OCI-LY3 (cell line): ENCODE results near the gene AXIN2.

Experiments used
- H2AFZ ChIP-seq: fragments of 200-600, 300-600 bp; shearing (Covaris generic); 2 replicates; pipeline ENCODE4 v1.6.0; 2014; ENCODE audit warnings: antibody characterized with exemption, low read depth, low read length
- H3K27ac ChIP-seq: fragments of 200-600, 300-600 bp; sonication (generic); 2 replicates; pipeline ENCODE4 v1.5.1; 2014; ENCODE audit warnings: mild to moderate bottlenecking, low read length, moderate library complexity, mixed read lengths
- H3K27me3 ChIP-seq: fragments of 200-600, 300-600 bp; sonication (generic); 2 replicates; pipeline ENCODE4 v1.6.1; 2014; ENCODE audit warnings: low read depth, low read length, mixed read lengths
- H3K36me3 ChIP-seq: fragments of 200-600, 300-600 bp; sonication (generic); replicated peaks from 2 replicates; pipeline ENCODE3; 2014; ENCODE audit warnings: low read depth, low read length, mixed read lengths
- H3K4me1 ChIP-seq: fragments of 300-600, 200-600 bp; sonication (generic); 2 replicates; pipeline ENCODE4 v1.6.1; 2014; ENCODE audit warnings: low read length, mixed read lengths
- H3K4me2 ChIP-seq: fragments of 200-600, 300-600 bp; sonication (generic); 2 replicates; pipeline ENCODE4 v1.6.1; 2014; ENCODE audit warnings: low read length, mixed read lengths
- H3K4me3 ChIP-seq: fragments of 300-600, 200-600 bp; sonication (generic); 2 replicates; pipeline ENCODE4 v1.5.1; 2014; ENCODE audit warnings: antibody characterized with exemption, mild to moderate bottlenecking, low read length, moderate library complexity
- H3K79me2 ChIP-seq: fragments of 300-600, 200-600 bp; shearing (Covaris generic); 2 replicates; pipeline ENCODE4 v1.6.1; 2014; ENCODE audit warnings: mild to moderate bottlenecking, low read length, mixed read lengths
- H3K9ac ChIP-seq: fragments of 300-600, 200-600 bp; shearing (Covaris generic); 2 replicates; pipeline ENCODE4 v1.6.0; 2014; ENCODE audit warnings: mild to moderate bottlenecking, low read length, moderate library complexity
- H3K9me3 ChIP-seq: fragments of 200-600, 300-600 bp; shearing (Covaris generic); 2 replicates; pipeline ENCODE4 v1.6.1; 2014; ENCODE audit warnings: low read length, mixed read lengths; ENCODE audit not compliant: insufficient read depth
- H4K20me1 ChIP-seq: fragments of 200-600, 300-600 bp; sonication (generic); 2 replicates; pipeline ENCODE4 v1.6.1; 2016; ENCODE audit warnings: low read length, mixed read lengths; ENCODE audit not compliant: insufficient read depth
- EZH2phosphoT487 ChIP-seq: fragments of 200-600 bp; shearing (Covaris generic); IDR thresholded peaks from 2 replicates; pipeline ENCODE4 v1.6.1; 2018; ENCODE audit warnings: antibody characterized with exemption, mixed run types, low read depth
- TF ChIP-seq, protein P1 (sequence below): fragments of 200-600, 300-600 bp; sonication (generic); IDR thresholded peaks from 2 replicates; pipeline ENCODE4 v1.5.1; 2014; ENCODE audit warnings: antibody characterized with exemption, low read length, low read depth

Gene AXIN2

GRCh38 chr17:65483438-65483837 lies 78.0 kb downstream of the AXIN2 start:
- Histone ChIP-seq H3K79me2 (no peaks in the 10 kb centered on the region), H3K9ac (no peak overlapping the region), H4K20me1 (no peaks in the 10 kb centered on the region), H3K4me1 (no peaks in the 10 kb centered on the region), H3K4me2 (no peak overlapping the region), H3K4me3 (no peak overlapping the region), H3K27me3 (no peaks in the 10 kb centered on the region), H3K36me3 (no peaks in the 10 kb centered on the region), H2AFZ (no peak overlapping the region), H3K27ac (no peak overlapping the region), H3K9me3 (no peaks in the 10 kb centered on the region)
- no peak for TF ChIP-seq EZH2phosphoT487
- TF ChIP-seq, protein P1, sequence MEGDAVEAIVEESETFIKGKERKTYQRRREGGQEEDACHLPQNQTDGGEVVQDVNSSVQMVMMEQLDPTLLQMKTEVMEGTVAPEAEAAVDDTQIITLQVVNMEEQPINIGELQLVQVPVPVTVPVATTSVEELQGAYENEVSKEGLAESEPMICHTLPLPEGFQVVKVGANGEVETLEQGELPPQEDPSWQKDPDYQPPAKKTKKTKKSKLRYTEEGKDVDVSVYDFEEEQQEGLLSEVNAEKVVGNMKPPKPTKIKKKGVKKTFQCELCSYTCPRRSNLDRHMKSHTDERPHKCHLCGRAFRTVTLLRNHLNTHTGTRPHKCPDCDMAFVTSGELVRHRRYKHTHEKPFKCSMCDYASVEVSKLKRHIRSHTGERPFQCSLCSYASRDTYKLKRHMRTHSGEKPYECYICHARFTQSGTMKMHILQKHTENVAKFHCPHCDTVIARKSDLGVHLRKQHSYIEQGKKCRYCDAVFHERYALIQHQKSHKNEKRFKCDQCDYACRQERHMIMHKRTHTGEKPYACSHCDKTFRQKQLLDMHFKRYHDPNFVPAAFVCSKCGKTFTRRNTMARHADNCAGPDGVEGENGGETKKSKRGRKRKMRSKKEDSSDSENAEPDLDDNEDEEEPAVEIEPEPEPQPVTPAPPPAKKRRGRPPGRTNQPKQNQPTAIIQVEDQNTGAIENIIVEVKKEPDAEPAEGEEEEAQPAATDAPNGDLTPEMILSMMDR, result no peak

DNA sequence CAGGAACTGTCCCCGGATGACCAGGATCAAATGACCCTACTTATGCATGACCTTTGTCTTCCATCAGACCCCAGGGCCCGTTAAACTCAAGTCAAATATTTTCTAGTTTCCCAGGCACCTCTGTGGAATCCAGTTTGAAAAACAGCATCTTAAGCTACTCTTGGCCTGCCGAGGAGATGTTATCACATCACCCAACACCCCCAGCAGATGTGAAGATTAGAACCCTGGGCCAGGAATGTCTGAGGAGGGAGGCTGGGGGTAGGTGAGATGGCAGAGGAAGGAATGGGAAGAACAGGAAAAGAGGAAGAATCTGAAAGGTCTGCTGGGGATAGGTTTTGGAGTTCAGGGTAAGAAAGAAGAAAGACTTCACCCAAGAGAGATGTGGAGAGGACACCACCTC lies 79.2 kb downstream of the AXIN2 start:
- no peak overlapping the region for H3K4me2 ChIP-seq
- H3K4me3 ChIP-seq, result no peak overlapping the region
- no peaks in the 10 kb centered on the region for H3K27me3 ChIP-seq
- H3K4me1 ChIP-seq, result no peaks in the 10 kb centered on the region
- no peaks in the 10 kb centered on the region for H3K79me2 ChIP-seq
- H2AFZ ChIP-seq, result no peak overlapping the region
- no peaks in the 10 kb centered on the region for H3K36me3 ChIP-seq
- no peak overlapping the region for H3K27ac ChIP-seq
- H3K9me3 ChIP-seq, result no peaks in the 10 kb centered on the region
- TF ChIP-seq, protein P1, result no peak
- no peak for TF ChIP-seq EZH2phosphoT487
- H4K20me1 ChIP-seq, result no peaks in the 10 kb centered on the region
- no peak overlapping the region for H3K9ac ChIP-seq

DNA sequence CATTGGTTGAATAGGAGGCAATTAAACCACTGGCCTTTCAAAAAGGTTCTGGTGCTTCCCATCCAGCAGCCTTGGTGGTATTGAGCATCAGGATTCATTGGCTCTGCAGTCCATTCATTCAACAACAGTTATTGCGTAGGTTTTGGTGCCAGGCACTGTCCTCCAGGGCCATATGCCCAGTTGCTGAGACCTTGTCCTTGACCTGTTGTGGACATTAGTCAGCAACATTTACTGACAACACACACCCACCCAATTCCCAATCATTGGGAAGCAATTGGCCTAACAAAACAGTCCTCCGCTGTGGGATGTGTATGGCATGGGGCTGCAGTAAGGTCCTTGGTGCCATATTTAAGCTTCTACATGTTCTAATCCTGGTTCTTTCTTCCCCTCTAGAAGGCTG lies 82.2 kb downstream of the AXIN2 start:
- H3K36me3 ChIP-seq, result no peaks in the 10 kb centered on the region
- no peak overlapping the region for H3K27ac ChIP-seq
- no peak overlapping the region for H2AFZ ChIP-seq
- no peaks in the 10 kb centered on the region for H3K4me1 ChIP-seq
- no peaks in the 10 kb centered on the region for H3K9me3 ChIP-seq
- TF ChIP-seq, protein P1, result no peak
- TF ChIP-seq EZH2phosphoT487, result no peak
- H3K4me3 ChIP-seq, result no peak overlapping the region
- no peaks in the 10 kb centered on the region for H3K79me2 ChIP-seq
- no peaks in the 10 kb centered on the region for H4K20me1 ChIP-seq
- H3K9ac ChIP-seq, result no peak overlapping the region
- H3K27me3 ChIP-seq, result peaks cover 7% of the 10 kb centered on the region; the same call in 1 of the 2 replicates
- H3K4me2 ChIP-seq, result no peak overlapping the region
